TTC549 (cell line): Measurements from ENCODE around the gene SLC12A4.
"Not testable (repeated sequence)": the region's sequence is repeated elsewhere in the genome, so short reads cannot be mapped to it uniquely, and the experiment has no call there.

ENCODE experiments used
- FAIRE-seq: peaks from 2 replicates; lab custom pipeline; 2012; peaks lifted over from hg19 to GRCh38; lab: Jason Lieb, UNC

SLC12A4 gene

GRCh38 chr16:67968400-67969253 is at the start of gene SLC12A4:
SLC12A4 (minus strand) TSS chr16:67968637; CDS start chr16:67968553, 84 bp downstream.
- no peak for FAIRE-seq

GRCh38 chr16:68015681-68016080 is 47.2 kb upstream of the SLC12A4 start, which contains the start of gene DPEP2NB:
DPEP2NB (minus strand) TSS chr16:68015911; CDS start chr16:68015770, 141 bp downstream.
- no peak for FAIRE-seq

DNA sequence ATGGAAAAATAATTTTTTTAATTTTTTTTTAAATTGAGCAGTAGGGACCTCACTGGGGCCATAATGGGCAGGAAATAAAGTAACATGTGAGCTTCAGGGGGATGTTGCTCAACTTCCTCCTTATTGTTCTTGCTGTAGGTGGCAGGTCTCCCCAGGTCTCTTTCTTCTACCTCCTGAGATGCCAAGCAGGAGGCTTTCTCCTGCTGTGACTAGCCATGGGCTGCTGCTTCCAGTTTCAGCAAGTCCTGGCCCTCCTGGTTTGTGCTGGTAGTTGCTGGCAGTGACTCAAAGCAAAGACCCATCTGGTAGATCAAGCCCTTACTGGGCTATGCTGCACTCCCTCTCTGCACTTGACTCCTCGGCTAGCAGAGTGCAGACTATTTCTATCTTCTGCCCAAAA is 45.0 kb upstream of the SLC12A4 start:
- no peak for FAIRE-seq

DNA sequence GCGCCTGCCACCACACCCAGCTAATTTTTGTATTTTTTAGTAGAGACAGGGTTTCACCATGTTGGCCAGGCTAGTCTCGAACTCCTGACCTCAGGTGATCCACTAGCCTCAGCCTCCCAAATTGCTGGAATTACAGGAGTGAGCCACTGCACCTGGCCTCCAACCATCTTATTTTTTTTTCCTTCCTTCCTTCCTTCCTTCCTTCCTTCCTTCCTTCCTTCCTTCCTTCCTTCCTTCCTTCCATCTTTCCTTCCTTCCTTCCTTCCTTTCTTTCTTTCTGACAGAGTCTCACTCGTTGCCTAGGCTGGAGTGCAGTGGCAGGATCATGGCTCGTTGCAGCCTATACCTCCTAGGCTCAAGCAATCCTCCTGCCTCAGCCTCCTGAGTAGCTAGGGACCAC is 41.4 kb upstream of the SLC12A4 start:
- FAIRE-seq = not testable (repeated sequence)

DNA sequence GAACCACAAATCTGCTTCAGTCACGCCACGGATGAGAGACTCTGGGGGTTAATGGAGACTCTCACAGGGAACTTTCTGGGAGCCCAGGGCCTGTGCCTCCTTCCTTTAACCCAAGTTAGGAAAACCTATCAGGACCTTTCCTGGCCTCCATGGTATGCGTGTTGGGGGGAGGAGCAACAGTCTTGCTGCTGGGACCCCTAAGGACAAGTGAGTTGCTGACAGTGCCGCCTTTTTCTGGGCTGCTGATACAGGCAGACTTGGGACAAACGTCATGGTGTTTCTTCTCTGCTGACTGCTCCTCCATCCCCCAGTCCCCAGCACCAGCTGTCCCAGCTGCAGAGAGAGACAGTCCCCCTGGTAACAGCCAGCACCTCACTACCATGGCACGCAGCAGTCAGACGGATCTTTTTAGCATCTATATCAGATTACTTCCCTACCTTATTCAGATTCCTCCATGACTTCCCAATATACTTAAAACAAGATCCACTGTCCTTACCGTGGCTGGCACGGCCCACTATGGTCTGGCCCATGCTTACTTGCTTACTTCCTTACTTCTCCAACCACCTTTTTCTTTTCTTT is 40.8 kb upstream of the SLC12A4 start:
- no peak for FAIRE-seq

DNA sequence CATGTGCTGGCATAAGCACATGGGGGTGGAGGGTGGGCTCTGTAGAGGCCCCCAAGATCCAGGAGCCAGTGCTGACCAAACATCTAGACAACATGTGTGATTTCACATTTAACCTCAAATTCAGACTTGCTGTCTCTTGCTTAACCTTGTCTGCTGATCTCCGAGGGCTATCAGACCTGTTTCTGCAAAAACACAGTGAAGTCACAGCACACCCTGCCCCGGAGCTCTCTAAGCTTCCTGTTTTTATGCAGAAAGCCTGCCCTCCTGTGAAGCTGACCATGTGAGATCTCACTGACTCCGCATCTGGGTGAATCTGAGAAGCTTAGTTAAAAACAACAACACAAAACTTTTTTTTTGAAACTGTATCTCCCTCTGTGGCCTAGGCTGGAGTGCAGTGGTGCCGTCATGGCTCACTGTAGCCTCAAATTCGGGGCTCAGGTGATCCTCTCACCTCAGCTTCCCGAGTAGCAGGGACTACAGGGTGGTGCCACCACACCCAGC is 37.4 kb upstream of the SLC12A4 start:
- no peak for FAIRE-seq

DNA sequence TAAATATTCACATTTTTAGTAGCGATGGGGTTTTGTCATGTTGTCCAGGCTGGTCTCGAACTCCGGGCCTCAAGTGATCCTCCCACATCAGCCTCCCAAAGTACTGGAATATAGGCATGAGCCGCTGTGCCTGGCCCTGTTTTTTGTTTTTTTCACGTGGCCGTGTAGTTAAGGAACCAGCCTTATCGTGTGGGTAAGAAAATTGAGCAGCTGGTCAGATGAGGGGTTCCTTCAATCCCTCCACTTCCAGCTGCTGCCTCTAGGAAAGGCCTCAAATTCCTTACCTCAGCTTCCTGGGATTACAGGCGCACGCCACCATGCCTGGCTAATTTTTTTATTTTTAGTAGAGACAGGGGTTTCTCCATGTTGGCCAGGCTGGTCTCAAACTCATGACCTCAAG is 36.8 kb upstream of the SLC12A4 start:
- FAIRE-seq = no peak

- no peak for FAIRE-seq
These were observed 34.6 kb upstream of the SLC12A4 start for GRCh38 chr16:68003031-68003430.

GRCh38 chr16:68000450-68000849 is 32.0 kb upstream of the SLC12A4 start:
- FAIRE-seq = no peak

DNA sequence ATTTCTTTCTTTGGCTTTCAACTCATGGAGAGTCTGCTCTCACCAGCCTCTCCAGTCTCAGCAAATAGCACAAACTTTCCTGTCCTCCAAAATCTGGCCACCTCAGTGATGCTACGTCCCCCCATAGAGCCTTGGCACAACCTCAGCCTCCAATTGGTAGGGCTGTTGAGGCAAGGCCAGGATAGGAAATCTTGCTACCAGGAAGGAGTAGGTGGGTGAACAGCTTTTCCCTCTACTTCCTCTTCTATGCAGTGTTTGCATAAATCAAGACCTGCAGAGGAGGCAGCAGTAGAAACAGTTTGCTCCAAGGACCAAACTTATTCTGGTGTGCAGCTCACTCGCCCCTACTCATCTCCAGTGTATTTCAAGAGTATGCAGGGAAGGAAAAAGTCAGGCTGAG is 31.5 kb upstream of the SLC12A4 start:
- FAIRE-seq = no peak

DNA sequence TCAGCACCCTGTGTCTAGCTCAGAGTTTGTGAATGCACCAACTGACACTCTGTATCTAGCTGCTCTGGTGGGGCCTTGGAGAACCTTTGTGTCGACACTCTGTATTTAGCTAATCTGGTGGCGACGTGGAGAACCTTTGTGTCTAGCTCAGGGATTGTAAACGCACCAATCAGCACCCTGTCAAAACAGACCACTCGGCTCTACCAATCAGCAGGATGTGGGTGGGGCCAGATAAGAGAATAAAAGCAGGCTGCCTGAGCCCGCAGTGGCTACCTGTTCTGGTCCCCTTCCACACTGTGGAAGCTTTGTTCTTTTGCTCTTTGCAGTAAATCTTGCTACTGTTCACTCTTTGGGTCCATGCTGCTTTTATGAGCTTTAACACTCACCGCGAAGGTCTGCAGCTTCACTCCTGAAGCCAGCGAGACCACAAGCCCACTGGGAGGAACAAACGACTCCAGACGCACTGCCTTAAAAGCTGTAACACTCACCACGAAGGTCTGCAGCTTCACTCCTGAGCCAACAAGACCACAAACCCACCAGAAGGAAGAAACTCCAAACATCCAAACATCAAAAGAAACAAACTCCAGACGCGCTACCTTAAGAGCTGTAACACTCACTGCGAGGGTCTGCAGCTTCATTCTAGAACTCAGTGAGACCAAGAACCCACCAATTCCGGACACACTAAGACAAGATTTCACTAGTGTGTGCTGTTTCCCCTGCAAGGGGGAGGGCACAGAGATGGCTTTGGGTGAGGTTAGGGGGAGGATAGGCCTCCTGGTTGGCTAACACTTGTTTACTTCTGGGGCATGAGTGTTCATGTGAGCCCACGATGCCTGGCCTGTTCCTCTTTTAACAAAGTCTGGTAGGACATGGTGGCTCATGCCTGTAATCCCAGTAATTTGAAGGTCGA is 30.6 kb upstream of the SLC12A4 start, which contains the start of gene DPEP2:
Gene DPEP2, minus strand, starts transcription at position 706 of the 910 bp plus-strand sequence. CDS start 6,272 bp downstream, outside the sequence.
- FAIRE-seq = not testable (repeated sequence)

GRCh38 chr16:67998231-67998778 is 29.9 kb upstream of the SLC12A4 start:
- not testable (repeated sequence) for FAIRE-seq

DNA sequence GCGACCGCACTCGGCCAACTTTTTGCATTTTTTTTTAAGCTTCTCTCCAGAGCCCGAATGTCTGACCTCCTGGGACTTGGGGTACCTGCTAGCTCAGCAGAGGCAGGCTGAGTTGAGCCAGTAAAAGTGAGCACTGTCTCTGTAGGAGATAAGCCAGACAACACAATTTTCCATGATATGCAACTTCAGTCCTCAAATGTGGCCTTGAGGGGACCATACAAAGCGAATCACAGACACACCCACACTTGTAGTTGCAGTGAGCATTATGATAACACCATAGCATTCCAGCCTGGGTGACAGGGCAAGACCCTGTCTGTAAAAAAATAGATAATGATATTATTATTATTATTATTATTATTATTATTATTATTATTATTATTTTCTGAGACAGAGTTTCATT is 28.2 kb upstream of the SLC12A4 start:
- no peak for FAIRE-seq

DNA sequence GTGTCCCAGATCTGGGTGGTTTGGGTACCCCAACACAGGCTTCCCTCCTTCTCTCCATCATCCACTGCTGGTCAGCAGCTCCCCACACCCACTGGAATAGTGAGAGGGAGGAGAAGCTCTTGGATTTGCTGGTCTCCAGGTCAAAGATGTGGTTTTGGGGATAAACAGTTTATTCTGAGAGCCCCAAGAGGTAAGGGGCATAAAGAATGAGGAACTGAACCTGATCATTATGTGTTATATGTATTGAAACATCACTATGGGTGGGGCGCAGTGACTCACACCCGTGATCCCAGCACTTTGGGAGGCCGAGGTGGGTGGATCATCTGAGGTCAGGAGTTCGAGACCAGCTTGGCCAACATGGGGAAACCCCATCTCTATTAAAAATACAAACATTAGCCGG is 27.0 kb upstream of the SLC12A4 start:
- no peak for FAIRE-seq

DNA sequence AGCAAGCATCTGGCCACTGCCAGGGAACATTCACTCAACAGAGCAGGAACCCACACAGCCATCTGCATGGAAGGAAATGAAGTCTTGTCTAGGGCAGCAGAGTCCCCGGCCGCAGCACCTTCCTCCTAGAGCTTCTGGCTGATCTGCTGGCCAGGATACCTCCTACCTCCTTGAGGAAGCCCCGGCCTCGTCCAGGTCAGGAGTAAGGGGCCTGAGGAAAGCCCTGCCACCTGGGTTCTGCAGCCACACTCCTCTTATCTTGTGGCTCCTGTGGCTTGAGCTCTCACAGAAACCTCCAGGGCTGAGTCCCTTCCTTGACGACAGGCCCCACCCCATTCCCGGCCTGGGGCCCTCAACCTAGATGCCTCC is 25.6 kb upstream of the SLC12A4 start:
- FAIRE-seq = not testable (repeated sequence)

DNA sequence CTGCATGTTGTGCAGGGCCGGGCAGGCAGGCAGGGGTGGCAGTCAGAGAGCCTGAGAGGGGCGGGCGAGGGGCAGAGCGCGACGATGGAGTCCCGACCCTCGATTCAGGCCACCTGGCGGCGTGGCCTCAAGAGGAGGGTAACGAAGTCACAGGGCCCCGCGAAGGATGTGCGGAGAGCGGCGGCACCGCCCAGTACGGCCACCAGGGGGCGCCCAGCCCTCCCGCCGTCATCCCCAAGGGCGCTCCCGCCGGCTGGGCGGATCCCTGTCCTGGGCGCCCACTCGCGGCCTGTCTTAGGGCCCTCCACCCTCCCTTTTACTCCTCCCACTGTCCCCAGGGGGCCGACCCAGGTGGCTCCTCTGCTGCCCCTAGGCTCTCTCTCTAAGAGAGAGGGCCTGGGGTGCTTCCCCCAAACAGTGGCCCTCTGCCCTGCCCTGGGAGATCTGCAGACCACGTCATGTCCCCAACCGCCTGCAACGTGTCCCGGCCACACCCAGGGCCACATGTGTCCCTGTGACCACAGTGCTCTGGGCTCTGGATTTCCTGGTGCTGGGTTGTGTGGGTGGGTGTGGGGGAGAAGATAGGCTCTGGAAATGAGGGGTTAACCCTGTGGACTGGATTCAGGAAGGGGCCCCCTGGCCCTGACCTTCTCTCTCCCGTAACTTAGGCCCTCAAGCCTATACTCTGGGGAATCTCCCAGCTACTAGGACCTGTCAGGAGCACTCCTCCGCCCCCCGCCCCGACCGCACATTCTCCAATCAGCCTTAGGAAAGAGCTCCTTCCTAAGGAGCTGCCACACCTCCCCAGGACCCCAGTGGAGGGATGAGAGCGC is 25.0 kb upstream of the SLC12A4 start:
- FAIRE-seq = no peak

- FAIRE-seq = no peak
These were observed 24.3 kb upstream of the SLC12A4 start for GRCh38 chr16:67992661-67993206.

GRCh38 chr16:67990018-67990386 is 21.6 kb upstream of the SLC12A4 start:
- no peak for FAIRE-seq

DNA sequence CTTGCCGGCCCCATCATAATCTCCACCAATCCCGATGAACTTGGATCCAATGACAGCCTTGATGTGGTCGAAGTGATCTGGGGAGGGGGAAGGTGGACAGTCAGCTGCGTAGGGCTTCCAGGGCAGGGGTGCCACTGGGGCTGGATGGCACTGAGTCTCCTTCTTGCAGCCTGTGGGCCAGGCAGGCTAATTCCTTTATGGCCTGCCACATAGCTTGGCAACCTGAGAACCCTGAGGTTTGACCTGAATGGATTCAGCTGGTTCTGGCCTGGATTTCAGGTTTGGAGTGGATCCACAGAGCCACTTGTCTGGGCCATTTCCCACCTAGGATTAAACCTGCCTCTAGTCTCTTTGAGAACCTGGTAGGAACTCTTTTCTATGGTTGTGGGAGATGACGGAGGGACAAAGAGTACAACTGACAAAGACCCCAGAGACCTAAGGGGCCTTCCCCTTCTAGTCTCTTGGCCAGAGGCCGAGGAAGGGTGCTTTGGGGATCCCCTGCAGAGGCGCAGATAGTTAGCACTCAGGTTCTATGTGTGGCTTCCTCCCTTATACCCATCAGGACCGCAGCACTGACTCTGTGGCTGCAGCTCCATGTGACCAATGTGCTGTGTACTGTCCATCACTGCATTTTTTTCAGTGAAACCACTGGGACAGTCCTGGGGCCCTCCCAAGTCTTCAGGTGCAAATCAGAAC is 21.0 kb upstream of the SLC12A4 start:
- FAIRE-seq = no peak

- FAIRE-seq = no peak
These were observed 20.2 kb upstream of the SLC12A4 start for GRCh38 chr16:67988675-67989074.
